H1 (cell line): ENCODE data around the gene STEEP1. TPM values are rescaled to one million over a fixed set of nuclear protein-coding genes. Genes with fewer than 3 reads are reported as not detected.

ENCODE experiments used
- CTCF ChIA-PET: fragments of 300-600 bp; sonication (Branson Sonifier 250); formaldehyde crosslinking; loops from one replicate; lab custom pipeline; 2021; ENCODE audit not compliant: partially characterized antibody; lab: Charles Lee
- POLR2A ChIA-PET: fragments of 300-600 bp; sonication (Branson Sonifier 250); formaldehyde crosslinking; loops from one replicate; lab custom pipeline; 2021; ENCODE audit warnings: inconsistent platforms; ENCODE audit not compliant: partially characterized antibody; lab: Charles Lee
- DNase-seq, 2 experiments: peaks; one replicate each; pipeline versions ENCODE4 v3.0.0 to v3.0.0-alpha.2; 2010 to 2022; ENCODE audit warnings: low spot score in 2 of 2, low read depth in 1 of 2, mixed read lengths in 1 of 2
- FAIRE-seq: peaks from 2 replicates; lab custom pipeline; 2011; peaks lifted over from hg19 to GRCh38; lab: Jason Lieb, UNC
- H2AFZ ChIP-seq: 2 replicates; pipeline ENCODE4 v1.8.1; 2012; ENCODE audit warnings: low read length, inconsistent platforms
- H2AK5ac ChIP-seq: 2 replicates; pipeline ENCODE4 v1.6.1; 2013; ENCODE audit warnings: low read depth, low read length
- H2BK120ac ChIP-seq: replicated peaks from 2 replicates; pipeline ENCODE3; 2013; ENCODE audit warnings: low read depth, low read length, inconsistent platforms
- H2BK12ac ChIP-seq: 2 replicates; pipeline ENCODE4 v1.6.1; 2013; ENCODE audit warnings: low read depth, low read length
- H2BK15ac ChIP-seq: 2 replicates; pipeline ENCODE4 v1.6.1; 2013; ENCODE audit warnings: low read length
- H2BK20ac ChIP-seq: 2 replicates; pipeline ENCODE4 v1.6.1; 2013; ENCODE audit warnings: low read length
- H2BK5ac ChIP-seq: 2 replicates; pipeline ENCODE4 v1.6.1; 2013; ENCODE audit warnings: low read depth, low read length
- H3K14ac ChIP-seq: 2 replicates; pipeline ENCODE4 v1.6.1; 2013; ENCODE audit warnings: inconsistent platforms; ENCODE audit not compliant: insufficient read length
- H3K18ac ChIP-seq: 2 replicates; pipeline ENCODE4 v1.6.1; 2013; ENCODE audit warnings: low read length; ENCODE audit errors: extremely low read depth
- H3K23ac ChIP-seq: 2 replicates; pipeline ENCODE4 v1.6.1; 2013; ENCODE audit warnings: inconsistent platforms; ENCODE audit not compliant: insufficient read length
- H3K23me2 ChIP-seq: 2 replicates; pipeline ENCODE4 v1.6.1; 2013; ENCODE audit warnings: low read depth, low read length
- H3K27ac ChIP-seq: 2 replicates; pipeline ENCODE4 v1.6.1; 2011; ENCODE audit warnings: low read depth, low read length, inconsistent platforms
- H3K27me3 ChIP-seq, 4 experiments: replicated peaks in 1 of 4; 1 replicate in 1 of 4; 2 replicates in 3 of 4; pipeline versions ENCODE4 v1.6.1 to v1.8.1; 2011 to 2013; ENCODE audit warnings: low read length in 3 of 4, mild to moderate bottlenecking in 3 of 4, inconsistent platforms in 2 of 4, mixed read lengths in 2 of 4, moderate library complexity in 1 of 4; ENCODE audit not compliant: control insufficient read depth in 3 of 4, insufficient read depth in 3 of 4; ENCODE audit errors: extremely low read depth in 1 of 4
- H3K36me3 ChIP-seq, 4 experiments: 2 replicates each; pipeline versions ENCODE4 v1.6.1 to v1.8.1; 2011 to 2013; ENCODE audit warnings: mild to moderate bottlenecking in 4 of 4, low read length in 3 of 4, moderate library complexity in 2 of 4, control low read depth in 1 of 4, inconsistent platforms in 1 of 4; ENCODE audit not compliant: insufficient read depth in 4 of 4, control insufficient read depth in 2 of 4
- H3K4ac ChIP-seq: replicated peaks from 2 replicates; pipeline ENCODE3; 2013; ENCODE audit warnings: low read length, low read depth, mixed read lengths, inconsistent platforms; ENCODE audit not compliant: insufficient read length
- H3K4me1 ChIP-seq, 4 experiments: replicated peaks in 1 of 4; 1 replicate in 1 of 4; 2 replicates in 3 of 4; pipeline versions ENCODE4 v1.6.1 to v1.8.1; 2011 to 2013; ENCODE audit warnings: low read length in 3 of 4, inconsistent platforms in 2 of 4, mixed read lengths in 1 of 4; ENCODE audit not compliant: insufficient read depth in 4 of 4, control insufficient read depth in 3 of 4
- H3K4me2 ChIP-seq, 2 experiments: 2 replicates each; pipeline versions ENCODE4 v1.6.1 to v1.8.1; 2011 to 2013; ENCODE audit warnings: low read depth in 2 of 2, low read length in 2 of 2, control low read depth in 1 of 2, inconsistent platforms in 1 of 2, mild to moderate bottlenecking in 1 of 2; ENCODE audit not compliant: insufficient read depth in 1 of 2
- H3K4me3 ChIP-seq, 4 experiments: fragments of 200-600, 300-600 bp in 1 of 4; sonication (generic), shearing (Covaris generic), sonication (Bioruptor Twin) in 1 of 4; 2 replicates each; pipeline versions ENCODE4 v1.5.1 to v1.8.1; 2011 to 2016; ENCODE audit warnings: low read length in 4 of 4, low read depth in 3 of 4, control low read depth in 2 of 4, inconsistent platforms in 2 of 4, mild to moderate bottlenecking in 2 of 4, mixed read lengths in 1 of 4, moderate library complexity in 1 of 4; ENCODE audit not compliant: insufficient read depth in 2 of 4; ENCODE audit errors: extremely low read depth in 1 of 4
- H3K56ac ChIP-seq: replicated peaks from 2 replicates; pipeline ENCODE3; 2013; ENCODE audit warnings: low read depth, mild to moderate bottlenecking, mixed read lengths, low read length, inconsistent platforms; ENCODE audit not compliant: insufficient read length
- H3K79me1 ChIP-seq: 2 replicates; pipeline ENCODE4 v1.6.1; 2013; ENCODE audit warnings: low read depth, low read length, control low read depth
- H3K79me2 ChIP-seq, 2 experiments: 2 replicates each; pipeline versions ENCODE4 v1.6.1 to v1.8.1; 2012 to 2013; ENCODE audit warnings: low read length in 2 of 2, mild to moderate bottlenecking in 2 of 2, inconsistent platforms in 1 of 2; ENCODE audit not compliant: insufficient read depth in 2 of 2, control insufficient read depth in 1 of 2
- H3K9ac ChIP-seq, 4 experiments: replicated peaks in 1 of 4; 1 replicate in 1 of 4; 2 replicates in 3 of 4; pipeline versions ENCODE4 v1.6.1 to v1.8.1; 2011 to 2013; ENCODE audit warnings: low read depth in 3 of 4, low read length in 3 of 4, control low read depth in 2 of 4, mild to moderate bottlenecking in 2 of 4, moderate library complexity in 2 of 4, inconsistent platforms in 1 of 4; ENCODE audit errors: extremely low read depth in 1 of 4
- H3K9me3 ChIP-seq, 2 experiments: 2 replicates each; pipeline versions ENCODE4 v1.6.1 to v1.8.1; 2012 to 2013; ENCODE audit warnings: mild to moderate bottlenecking in 2 of 2, moderate library complexity in 2 of 2, control low read depth in 1 of 2, inconsistent platforms in 1 of 2, low read depth in 1 of 2, low read length in 1 of 2, mixed read lengths in 1 of 2; ENCODE audit not compliant: insufficient read depth in 2 of 2
- H4K20me1 ChIP-seq, 2 experiments: replicated peaks in 1 of 2; 2 replicates each; pipeline versions ENCODE3 to v1.8.1; 2011 to 2013; ENCODE audit warnings: inconsistent platforms in 2 of 2, low read length in 2 of 2, mild to moderate bottlenecking in 1 of 2; ENCODE audit not compliant: insufficient read depth in 2 of 2, control insufficient read depth in 1 of 2
- H4K5ac ChIP-seq: 2 replicates; pipeline ENCODE4 v1.6.1; 2013; ENCODE audit warnings: low read length, low read depth, mixed read lengths, inconsistent platforms; ENCODE audit not compliant: insufficient read length
- H4K8ac ChIP-seq: 2 replicates; pipeline ENCODE4 v1.8.0; 2013; ENCODE audit warnings: mild to moderate bottlenecking, moderate library complexity, low read length, inconsistent platforms; ENCODE audit not compliant: insufficient read depth; ENCODE audit errors: extremely low read depth
- H4K91ac ChIP-seq: replicated peaks from 2 replicates; pipeline ENCODE3; 2013; ENCODE audit warnings: low read length, mixed read lengths, inconsistent platforms; ENCODE audit not compliant: insufficient read length
- ATF3 ChIP-seq: IDR thresholded peaks from 2 replicates; pipeline ENCODE4 v1.6.1; 2011; ENCODE audit warnings: low read depth, mild to moderate bottlenecking, low read length; ENCODE audit not compliant: insufficient read depth
- BCL11A ChIP-seq, 2 experiments: IDR thresholded peaks; one replicate each; pipeline ENCODE4 v1.6.1; 2011; ENCODE audit warnings: low read depth in 2 of 2, low read length in 2 of 2, mild to moderate bottlenecking in 2 of 2
- CEBPB ChIP-seq: IDR thresholded peaks from 2 replicates; pipeline ENCODE4 v1.6.1; 2012; ENCODE audit warnings: low read depth, low read length
- CHD2 ChIP-seq: IDR thresholded peaks from 2 replicates; pipeline ENCODE4 v1.6.1; 2012; ENCODE audit warnings: low read length, improper control_type of control experiment
- CREB1 ChIP-seq: IDR thresholded peaks from 2 replicates; pipeline ENCODE4 v1.6.1; 2012; ENCODE audit warnings: inconsistent platforms
- EP300 ChIP-seq, 2 experiments: IDR thresholded peaks; 1 replicate in 1 of 2; 2 replicates in 1 of 2; pipeline ENCODE4 v1.6.1; 2011 to 2012; ENCODE audit warnings: low read depth in 2 of 2, low read length in 2 of 2, mild to moderate bottlenecking in 2 of 2, borderline replicate concordance in 1 of 2, inconsistent platforms in 1 of 2, moderate library complexity in 1 of 2
- GABPA ChIP-seq: IDR thresholded peaks from 2 replicates; pipeline ENCODE4 v1.6.1; 2011; ENCODE audit warnings: mild to moderate bottlenecking, low read length, moderate library complexity, borderline replicate concordance; ENCODE audit not compliant: insufficient read depth
- HDAC2 ChIP-seq, 2 experiments: fragments of 300-600 bp in 1 of 2; sonication (generic) in 1 of 2; IDR thresholded peaks; 2 replicates each; pipeline ENCODE4 v1.6.1; 2011 to 2012; ENCODE audit warnings: low read depth in 2 of 2, low read length in 2 of 2, mild to moderate bottlenecking in 2 of 2, moderate library complexity in 2 of 2, borderline replicate concordance in 1 of 2, inconsistent platforms in 1 of 2
- NANOG ChIP-seq: IDR thresholded peaks from 2 replicates; pipeline ENCODE4 v1.6.1; 2011; ENCODE audit warnings: low read length, low read depth, mild to moderate bottlenecking, inconsistent platforms; ENCODE audit not compliant: insufficient read depth, poor library complexity, severe bottlenecking
- SP1 ChIP-seq: IDR thresholded peaks from 2 replicates; pipeline ENCODE4 v1.6.1; 2011; ENCODE audit warnings: low read depth, low read length
- SP2 ChIP-seq: IDR thresholded peaks from 2 replicates; pipeline ENCODE4 v1.6.1; 2012; ENCODE audit warnings: mild to moderate bottlenecking, low read length, inconsistent platforms
- TAF1 ChIP-seq: IDR thresholded peaks from 2 replicates; pipeline ENCODE4 v1.6.1; 2011; ENCODE audit warnings: mild to moderate bottlenecking, low read depth, low read length
- WGBS, 2 experiments: shearing (Covaris generic) in 1 of 2; methylation state at CpG; one replicate each; pipeline versions ENCODE4 v1.1.6 to v1.1.7; 2013 to 2015; ENCODE audit warnings: low lambda C conversion rate in 2 of 2, mixed read lengths in 2 of 2, inconsistent platforms in 1 of 2, low coverage in 1 of 2, missing lambda C conversion rate in 1 of 2; ENCODE audit not compliant: insufficient replicate concordance in 2 of 2, insufficient coverage in 1 of 2, insufficient read length in 1 of 2; ENCODE audit errors: extremely low coverage in 1 of 2, missing lambda C conversion rate in 1 of 2; 5-methylcytosine and 5-hydroxymethylcytosine counted together
- polyA plus RNA-seq, 7 experiments: library from polyadenylated mRNA; depleted of rRNA in 3 of 7; stranded (reverse) in 5 of 7; unstranded in 2 of 7; fragments of >200 nt in 5 of 7; fragments of 200-250 nt in 2 of 7; gene quantifications; 1 replicate in 5 of 7; 2 replicates in 1 of 7; 4 replicates in 1 of 7; pipeline versions ENCODE4 v1.2.1 to v1.2.3, GENCODE V29; 2011 to 2013; ENCODE audit warnings: missing spikeins in 2 of 7, mixed read lengths in 2 of 7
- total RNA-seq: library from RNA; stranded (reverse); fragmentation: NEBNext Ultra II Directional; extraction: Animal tissue kit (Norgen Biotek cat#: 25700); gene quantifications from 2 replicates; pipeline ENCODE4 v1.2.1, GENCODE V29; 2021
- TF ChIP-seq, protein P1 (sequence below): IDR thresholded peaks from 2 replicates; pipeline ENCODE4 v1.6.1; 2012; ENCODE audit warnings: inconsistent platforms

STEEP1 gene
- total and polyA plus RNA-seq, 2 of the 8 experiments (the other 6 are each of a cell fraction or from before 2014, with no cell fraction given): 9.2 to 29.7 TPM

DNA sequence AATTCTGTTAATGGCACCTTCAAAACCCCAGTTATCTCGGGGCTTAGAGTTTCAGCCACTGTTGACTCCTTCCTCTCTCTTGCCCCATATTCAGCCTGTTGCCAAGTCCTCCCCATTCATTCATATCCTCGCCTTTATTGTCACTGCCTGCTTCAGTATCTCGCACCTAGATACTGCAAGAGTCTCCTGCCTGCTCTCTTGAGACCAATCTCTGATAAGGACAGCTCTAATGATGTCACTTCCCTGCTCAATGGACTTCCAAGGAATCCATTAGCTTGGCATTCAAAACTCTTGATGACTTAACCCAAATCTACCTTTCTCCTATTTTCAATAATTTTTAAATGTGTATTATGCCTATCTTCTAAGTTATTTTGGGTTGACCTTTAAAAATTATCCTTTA is 8.0 kb upstream of the STEEP1 start:
- Histone ChIP-seq H3K79me1 (no peaks in the 10 kb centered on the region), H3K56ac (no peak overlapping the region), H4K20me1 (no peaks in the 10 kb centered on the region), H3K4me3 (peak overlapping the region; percentile 55 to 87 (median 64)), H2BK120ac (no peak overlapping the region), H2AFZ (no peak overlapping the region), H3K23ac (no peak overlapping the region), H3K9ac (peak overlapping the region in 1 of 4 experiments; percentile 48; a peak in 1 of 7 replicates), H3K4me1 (peaks cover 0 to 4% (median 0%) of the 10 kb centered on the region in 4 experiments; a peak in 1 of 7 replicates), H3K18ac (no peak overlapping the region), H2BK5ac (no peak overlapping the region), H3K27ac (no peak overlapping the region), H2BK15ac (no peak overlapping the region), H3K4me2 (peak overlapping the region; percentile 59 to 72; a peak in 3 of 4 replicates), H2BK12ac (no peak overlapping the region), H3K79me2 (peaks cover 0 to 8% of the 10 kb centered on the region in 2 experiments; a peak in 2 of 4 replicates), H3K9me3 (no peaks in the 10 kb centered on the region), H2AK5ac (no peak overlapping the region), H4K5ac (no peak overlapping the region), H2BK20ac (no peak overlapping the region), H3K4ac (no peak overlapping the region), H3K23me2 (peaks cover 2% of the 10 kb centered on the region; the same call in 1 of the 2 replicates), H3K27me3 (no peaks in the 10 kb centered on the region), H3K14ac (no peak overlapping the region), H4K8ac (no peak overlapping the region), H4K91ac (no peak overlapping the region), H3K36me3 (peaks cover 0 to 6% (median 0%) of the 10 kb centered on the region in 4 experiments; a peak in 2 of 8 replicates)
- no peak for FAIRE-seq
- no peak for DNase-seq
- ChIA-PET CTCF (no interaction called here), POLR2A (interaction anchor here (0.7 to 3.0 kb wide), 8 partner anchors 8 to 297 kb away, joined by 3 to 17 read pairs (median 5); partner anchors contain the start of genes RPL39, SOWAHD, STEEP1 and UPF3B)
- TF ChIP-seq ATF3: no peak
- TF ChIP-seq TAF1: no peak
- no peak for TF ChIP-seq CEBPB
- no peak for TF ChIP-seq GABPA
- TF ChIP-seq NANOG: no peak
- no peak for TF ChIP-seq HDAC2 (IDR thresholded peaks at IDR 0.05; ENCODE audit: borderline replicate concordance in 1 of 2, low read depth in 2 of 2, low read length in 2 of 2)
- no peak for TF ChIP-seq EP300 (IDR thresholded peaks at IDR 0.05; ENCODE audit: borderline replicate concordance in 1 of 2, low read depth in 2 of 2, low read length in 2 of 2)
- no peak for TF ChIP-seq SP1
- no peak for TF ChIP-seq CREB1
- no peak for TF ChIP-seq CHD2
- TF ChIP-seq SP2: no peak
- TF ChIP-seq BCL11A (IDR thresholded peaks at IDR 0.05; ENCODE audit: low read depth in 2 of 2, low read length in 2 of 2): no peak
- TF ChIP-seq, protein P1, sequence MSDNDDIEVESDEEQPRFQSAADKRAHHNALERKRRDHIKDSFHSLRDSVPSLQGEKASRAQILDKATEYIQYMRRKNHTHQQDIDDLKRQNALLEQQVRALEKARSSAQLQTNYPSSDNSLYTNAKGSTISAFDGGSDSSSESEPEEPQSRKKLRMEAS: no peak
- WGBS, 2 experiments: 82% methylated on average over 3 of the region's 3 CpGs; no CpG with 5 or more reads in 1 of the 2 experiments
